GM21619 (cell line): Measurements from ENCODE around the gene TWF1.
A peak's percentile ranks its signal among the peaks of the same experiment; 100 is the strongest.
"Not testable (repeated sequence)": the region's sequence is repeated elsewhere in the genome, so short reads cannot be mapped to it uniquely, and the experiment has no call there.

Experiments
- ATAC-seq: cut with Tn5 transposase; IDR thresholded peaks from one replicate; pipeline ENCODE4 v1.9.1; 2021; ENCODE audit not compliant: unreplicated experiment

The TWF1 gene

DNA sequence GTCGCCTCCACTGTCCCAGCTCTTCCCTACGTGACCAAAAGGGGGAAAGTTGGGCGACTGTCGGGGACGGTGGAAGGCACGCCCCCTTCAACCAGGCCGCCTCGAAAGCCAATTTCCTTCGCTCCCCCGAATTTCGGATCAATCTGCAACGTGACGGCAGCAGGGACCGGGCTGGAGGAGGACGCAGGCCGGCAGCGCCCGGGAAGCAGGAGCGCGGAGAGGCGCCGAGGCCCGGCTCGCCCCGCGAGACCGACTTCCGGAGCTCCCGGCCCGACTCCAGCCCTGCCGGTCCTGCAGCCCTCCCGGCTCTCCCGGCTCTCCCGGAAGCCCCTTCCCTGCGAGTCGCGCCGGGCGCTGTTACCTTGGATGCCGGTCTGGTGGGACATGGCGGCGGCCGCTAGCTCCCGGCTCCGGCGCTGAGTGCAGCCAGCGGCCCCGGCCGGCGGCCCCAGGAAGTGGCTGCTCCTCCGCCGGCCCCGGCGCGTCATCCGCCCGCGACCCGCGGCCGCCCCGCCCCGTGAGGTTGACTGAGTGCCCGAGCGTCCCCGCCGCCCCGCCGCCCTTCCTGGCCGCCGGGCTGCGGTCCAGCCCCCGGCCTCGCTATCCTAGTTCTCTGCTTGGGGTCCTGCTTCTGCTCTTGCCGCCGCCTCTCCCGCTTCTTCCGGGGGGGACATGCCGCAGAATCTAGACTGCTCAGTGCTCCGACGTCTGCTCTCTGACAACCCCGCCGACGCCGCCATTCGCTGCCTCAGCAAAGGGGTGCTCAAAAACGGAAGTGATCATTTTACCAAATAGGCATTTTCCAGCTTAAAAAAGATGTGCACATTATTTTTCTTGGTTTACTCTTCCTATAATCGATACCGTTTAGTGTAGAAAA is at the start of gene TWF1:
TSS of gene TWF1 (minus strand) at position 458 of the 877 bp plus-strand sequence. CDS start at position 386, 72 bp downstream.
- peak; percentile 92 for ATAC-seq

DNA sequence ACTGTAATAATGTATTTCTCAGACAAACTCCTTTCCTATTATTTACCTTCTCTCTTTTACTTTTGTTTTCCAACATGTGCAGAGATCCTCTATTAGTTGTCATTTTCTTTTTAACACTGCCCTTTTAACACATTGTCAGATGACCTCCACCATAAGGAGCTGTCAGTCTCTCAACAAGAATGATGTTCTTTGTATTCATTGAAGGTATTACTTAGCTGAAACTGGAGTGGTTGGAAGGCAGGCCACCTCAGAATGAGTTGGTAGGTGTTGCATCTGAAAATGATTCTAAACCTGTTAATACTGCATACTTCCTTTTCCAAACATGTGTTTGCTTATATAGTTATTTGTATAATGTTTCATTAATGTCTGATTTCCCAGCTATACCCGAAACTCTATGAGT is 46.6 kb upstream of the TWF1 start:
- ATAC-seq, result no peak

DNA sequence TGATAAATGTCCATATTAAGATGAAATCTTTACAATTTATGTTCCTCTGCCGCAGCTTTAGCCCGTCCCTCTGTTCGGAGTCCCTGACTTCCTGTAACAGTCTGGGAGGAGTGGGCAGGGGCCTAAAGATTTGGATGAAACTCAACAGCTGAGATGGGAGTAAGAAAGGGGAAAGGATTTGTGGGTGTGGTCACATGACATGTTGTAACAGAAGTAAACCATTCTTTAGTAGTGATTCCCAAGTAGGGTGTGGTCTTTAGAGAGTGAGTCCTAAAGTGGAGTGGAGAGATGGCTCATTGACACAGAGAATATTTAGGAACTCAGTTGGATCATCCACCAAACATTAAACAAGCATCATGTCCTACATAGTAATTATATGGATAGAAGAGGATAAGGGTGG is 42.7 kb upstream of the TWF1 start:
- no peak for ATAC-seq

DNA sequence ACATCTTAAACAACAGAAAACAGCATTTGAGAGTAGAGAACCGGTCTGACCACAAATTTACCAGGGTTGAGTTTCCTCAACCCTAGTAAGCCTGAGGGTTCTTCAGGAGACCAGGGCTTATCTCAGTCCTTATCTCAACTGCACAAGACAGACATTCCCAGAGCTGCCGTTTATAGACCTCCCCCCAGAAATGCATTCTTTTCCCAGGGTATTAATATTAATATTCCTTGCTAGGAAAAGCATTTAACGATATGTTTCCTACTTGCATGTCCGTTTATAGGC is 42.0 kb upstream of the TWF1 start:
- no peak for ATAC-seq

DNA sequence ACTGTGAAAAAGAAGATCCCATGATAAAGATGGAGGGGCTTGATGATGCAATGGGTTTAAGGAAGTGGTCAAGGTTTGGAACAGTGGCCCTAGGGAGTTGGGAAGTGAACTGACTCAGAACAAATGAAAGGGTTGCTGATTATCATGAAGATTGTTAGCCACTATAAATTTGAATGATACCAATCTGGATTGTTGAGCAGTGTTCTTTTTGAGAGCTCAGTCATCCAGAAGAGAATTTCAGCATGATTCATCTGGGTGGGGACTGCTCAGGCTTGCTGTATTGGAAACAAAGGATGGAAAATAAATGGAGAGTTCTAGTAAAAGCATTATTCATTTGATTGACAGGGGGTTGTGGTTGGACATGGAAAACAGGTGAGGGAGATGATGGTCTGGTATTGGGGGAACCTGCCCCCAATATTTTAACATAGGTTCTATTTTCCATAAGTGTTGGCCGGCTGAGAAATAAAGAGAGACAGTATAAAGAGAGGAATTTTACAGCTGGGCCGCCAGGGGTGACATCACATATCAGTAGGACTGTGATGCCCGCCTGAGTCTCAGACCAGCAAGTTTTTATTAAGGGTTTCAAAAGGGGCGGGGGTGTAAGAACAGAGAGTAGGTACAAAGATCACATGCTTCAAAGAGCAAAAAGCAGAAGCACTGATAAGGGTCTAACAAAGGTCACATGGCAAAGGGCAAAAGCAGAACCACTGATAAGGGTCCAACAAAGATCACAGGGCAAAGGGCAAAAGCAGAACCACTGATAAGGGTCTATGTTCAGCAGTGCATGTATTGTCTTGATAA is 41.5 kb upstream of the TWF1 start:
- ATAC-seq, result not testable (repeated sequence)

DNA sequence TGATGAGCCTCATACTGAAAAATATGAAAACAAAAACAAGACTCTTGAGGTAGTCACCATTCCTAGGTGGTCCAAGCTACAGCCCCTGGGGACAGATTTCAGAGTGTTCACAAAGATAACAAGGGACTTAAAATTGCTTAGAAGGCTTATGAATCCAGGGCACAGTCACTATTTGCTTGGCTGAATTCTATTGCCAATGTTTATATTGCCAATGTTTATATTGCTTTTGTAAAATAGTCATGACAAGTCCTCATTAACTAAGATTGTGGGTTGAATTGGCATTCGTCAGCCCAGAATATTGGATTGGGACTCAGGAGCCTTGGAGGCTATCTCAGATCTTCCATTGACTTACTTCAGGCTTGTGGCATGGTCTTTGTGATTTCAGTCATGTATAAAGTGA is 36.1 kb upstream of the TWF1 start:
- no peak for ATAC-seq

DNA sequence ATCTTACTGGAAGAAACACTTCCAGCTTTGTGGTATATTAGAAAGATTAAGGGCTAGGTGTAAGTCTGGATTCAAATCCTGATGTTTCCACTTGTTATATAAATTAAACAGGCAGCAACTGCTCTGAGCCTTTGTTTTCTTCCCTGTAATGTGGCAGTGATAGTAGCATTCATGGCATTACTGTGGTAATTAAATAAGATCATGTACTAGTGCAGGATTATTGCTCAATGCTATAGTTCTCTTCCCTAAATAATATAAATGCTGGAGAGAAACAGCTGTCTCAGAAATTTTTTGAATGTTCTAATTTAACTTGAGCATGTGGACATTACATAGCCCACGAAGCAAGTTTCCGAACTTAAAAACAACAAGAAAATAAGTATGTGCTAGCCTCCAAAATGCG is 35.1 kb upstream of the TWF1 start:
- no peak for ATAC-seq

DNA sequence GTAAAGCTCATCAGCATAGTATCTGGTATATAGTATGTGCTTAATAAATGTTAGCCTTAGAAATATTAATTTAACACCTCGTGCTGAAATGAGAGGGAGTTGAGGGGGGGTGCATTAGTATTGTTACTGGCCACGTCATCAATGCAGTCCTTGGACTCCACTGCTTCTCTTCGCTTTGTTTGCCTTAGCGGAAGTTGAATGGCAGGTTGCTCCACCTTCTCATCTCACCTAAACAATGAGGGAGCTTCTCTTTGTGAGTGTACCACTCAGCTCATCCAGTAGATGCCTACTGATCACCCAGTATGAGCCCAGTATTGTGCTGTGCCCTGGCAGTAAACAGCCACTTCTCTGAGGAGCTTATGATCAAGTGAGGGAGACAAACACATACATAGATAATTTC is 34.2 kb upstream of the TWF1 start:
- ATAC-seq, result no peak

DNA sequence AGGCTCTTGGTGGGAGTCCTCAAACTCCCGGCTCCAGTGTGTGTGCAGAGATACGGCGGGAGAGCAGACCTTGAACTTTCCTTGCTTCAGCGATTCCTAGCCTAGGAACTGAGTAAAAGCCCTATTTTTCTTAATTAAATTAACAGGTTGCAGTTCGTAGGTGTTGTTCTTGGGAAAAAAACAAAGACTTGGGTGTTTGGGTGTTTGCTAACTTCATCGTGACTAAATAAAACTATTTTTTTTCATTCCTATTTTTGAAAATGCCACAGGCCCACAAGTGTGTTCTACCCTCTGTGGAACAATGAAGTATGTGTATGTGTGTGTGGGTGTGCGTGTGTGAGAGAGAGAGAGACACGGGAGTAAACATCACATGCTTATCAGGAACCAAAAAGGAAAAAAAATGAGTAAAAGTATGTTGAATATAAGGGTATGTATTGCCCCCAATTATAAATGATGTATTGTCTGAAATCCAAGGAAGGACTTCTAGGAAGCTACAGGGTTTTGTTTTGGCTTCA is 30.4 kb upstream of the TWF1 start:
- ATAC-seq, result peak; percentile 22

DNA sequence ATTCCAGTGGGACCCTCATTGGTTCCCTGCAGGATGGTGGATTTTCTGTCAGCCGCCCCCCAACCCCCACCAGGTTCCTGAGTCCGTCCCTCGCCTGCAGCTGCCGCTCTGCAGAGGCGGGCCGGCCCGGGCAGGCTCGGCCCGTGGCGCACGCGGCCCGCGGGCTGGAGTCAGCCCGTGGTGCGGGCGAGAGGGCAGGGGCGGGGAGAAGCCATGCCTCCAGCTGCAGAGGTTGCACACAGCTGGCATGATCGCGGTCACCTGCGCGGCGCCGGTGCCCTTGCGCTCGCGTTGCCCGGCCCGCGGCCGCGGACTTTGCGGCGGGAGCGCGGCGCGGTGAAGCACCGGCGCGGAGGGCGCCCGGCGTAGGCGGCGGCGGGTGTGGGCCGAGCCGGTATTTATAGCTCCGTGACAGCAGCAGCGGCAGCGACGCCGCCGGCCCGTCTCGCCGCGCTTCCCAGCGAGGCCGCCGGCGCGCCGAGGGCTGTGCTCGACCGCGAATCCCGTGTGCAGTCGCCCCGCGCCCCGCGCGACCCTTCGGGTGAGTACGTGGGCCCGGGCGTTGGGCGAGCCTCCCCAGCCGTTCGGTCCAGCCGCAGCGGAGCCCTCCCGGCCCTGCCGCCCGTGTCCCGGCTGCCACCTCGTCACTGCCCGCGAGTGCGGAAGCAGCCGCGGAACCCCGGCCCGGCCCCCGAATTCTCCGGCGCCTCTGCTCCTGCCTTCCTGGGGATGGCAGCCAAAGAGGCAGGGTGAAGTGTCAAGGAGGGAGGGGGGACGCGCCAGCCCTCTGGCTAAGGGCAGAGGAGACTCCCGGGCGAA is 29.7 kb upstream of the TWF1 start, which contains the start of gene TMEM117:
TSS of gene TMEM117 (plus strand) at position 426 of the 819 bp plus-strand sequence.
- peak; percentile 76 for ATAC-seq

DNA sequence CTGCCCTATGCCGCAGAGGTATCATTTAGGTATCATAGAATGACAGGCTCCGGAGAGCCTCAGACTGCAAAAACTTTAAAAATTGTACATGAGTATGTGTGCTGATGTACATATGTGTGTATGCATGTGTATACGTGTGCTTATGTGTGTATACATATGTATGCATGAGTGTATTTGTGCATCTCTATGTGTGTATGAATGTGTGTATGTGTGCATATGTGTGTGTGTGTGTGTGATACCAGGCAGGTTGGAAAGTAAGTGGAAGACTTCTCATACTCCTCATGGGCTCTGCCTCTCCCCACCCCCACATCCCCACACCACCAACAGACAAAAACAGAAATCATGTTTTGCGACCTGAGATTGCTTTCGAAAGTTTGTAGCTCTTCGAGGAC is 29.1 kb upstream of the TWF1 start:
- ATAC-seq, result peak; percentile 0

DNA sequence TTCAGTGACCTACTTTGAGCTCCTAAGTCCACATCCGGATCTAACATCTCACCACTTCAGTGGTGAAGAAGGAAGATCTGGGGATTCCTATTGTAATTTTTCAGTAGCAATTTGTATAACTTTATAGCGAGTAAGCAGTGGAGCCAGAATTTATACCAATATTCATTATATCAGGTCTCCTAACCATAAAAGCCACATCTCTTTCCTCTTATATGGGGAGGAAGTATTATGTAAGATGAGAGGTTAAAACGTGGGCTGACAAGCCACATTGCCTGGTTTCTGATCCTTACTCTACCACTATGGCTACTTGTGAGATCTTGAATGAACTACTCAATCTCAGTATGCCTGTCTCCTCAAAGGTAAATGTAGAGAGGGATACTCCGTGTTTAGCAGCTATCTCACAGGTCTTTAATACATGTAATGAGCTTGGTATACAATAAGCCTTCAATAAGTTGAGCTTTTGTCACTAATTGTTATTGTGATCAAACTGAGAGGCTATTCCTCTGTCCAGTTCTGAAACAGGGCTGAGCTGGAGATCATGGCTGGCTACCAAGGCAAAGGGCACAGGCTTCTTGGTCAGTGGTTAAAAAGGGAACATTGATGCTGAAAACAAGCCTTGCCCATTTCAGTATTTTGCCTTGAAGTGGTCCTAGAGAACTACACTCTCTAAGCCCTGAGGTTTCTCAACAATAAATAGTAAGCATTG is 26.5 kb upstream of the TWF1 start:
- ATAC-seq, result no peak

DNA sequence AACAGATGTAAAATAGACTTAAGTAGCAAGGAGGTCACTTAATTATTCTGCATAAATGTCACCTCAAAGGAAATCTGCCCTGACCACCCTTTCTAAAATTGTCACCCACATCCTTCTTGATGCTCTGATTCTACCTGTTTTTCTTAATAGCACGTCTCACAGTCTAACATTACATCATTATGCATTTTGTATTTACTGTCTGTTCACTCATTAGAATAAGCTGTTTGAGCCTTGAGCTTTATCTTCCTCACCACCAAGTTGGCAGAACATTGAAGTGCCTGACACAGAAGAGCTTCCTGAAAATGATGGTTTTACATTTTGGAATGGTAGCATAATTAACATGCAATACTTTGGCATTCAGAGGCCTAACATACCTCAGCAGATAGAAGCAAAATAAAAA is 21.0 kb upstream of the TWF1 start:
- no peak for ATAC-seq

DNA sequence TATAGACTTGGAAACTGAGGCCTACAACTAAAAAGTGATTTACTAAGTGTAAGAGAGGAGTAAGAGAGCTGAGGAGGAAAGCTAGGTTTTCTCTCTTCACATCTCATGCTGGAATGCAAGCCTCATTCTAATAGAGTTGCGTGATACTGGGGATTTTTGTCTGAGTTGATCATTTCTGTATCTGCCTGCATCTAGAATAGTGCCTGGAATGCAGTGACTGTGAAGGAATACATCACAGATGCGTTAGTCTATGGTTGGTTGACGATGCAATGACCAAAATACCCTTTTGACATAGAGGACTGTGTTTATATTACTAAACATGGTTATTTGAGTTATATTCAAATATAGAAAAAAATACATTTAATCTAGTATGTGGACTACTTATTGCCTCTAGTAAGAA is 20.6 kb upstream of the TWF1 start:
- no peak for ATAC-seq

DNA sequence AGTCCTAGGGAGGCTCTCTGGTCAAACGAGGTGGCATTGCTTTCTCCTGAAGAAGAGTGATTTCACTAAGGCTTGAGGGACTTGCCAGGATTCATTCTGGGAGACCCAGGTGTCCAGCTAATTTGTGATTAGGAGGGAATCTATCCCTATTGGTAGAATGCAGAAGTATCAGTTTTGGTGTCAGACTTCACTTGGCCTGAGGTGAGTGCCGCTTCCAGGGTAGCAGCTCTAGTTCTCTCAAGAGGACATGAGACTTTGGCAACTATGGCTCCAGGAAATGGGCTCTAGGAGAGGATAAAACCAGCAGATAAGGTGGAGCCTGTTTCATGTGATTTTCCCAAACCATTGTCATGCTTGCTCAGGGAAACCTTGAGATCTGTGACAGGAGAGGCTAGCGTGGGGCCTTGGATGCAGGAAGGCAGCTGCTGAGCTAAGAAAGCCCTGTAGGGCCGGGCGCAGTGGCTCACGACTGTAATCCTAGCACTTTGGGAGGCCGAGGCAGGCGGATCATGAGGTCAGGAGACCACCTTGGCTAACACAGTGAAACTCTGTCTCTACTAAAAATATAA is 18.2 kb upstream of the TWF1 start:
- ATAC-seq, result no peak

DNA sequence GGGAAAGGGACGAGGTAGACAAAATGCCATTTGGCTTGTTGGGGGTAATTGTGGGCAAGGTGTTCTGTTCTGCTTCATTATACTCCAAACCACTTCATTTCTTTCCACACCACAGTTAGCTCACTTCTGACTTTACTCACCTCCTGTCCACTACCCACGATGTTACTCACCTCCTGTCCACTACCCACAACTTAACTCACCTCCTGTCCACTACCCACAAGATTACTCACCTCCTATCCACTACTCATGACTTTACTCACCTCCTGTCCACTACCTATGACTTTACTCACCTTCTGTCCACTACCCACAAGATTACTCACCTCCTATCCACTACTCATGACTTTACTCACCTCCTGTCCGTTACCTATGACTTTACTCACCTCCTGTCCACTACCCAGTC is 10.1 kb upstream of the TWF1 start:
- no peak for ATAC-seq

DNA sequence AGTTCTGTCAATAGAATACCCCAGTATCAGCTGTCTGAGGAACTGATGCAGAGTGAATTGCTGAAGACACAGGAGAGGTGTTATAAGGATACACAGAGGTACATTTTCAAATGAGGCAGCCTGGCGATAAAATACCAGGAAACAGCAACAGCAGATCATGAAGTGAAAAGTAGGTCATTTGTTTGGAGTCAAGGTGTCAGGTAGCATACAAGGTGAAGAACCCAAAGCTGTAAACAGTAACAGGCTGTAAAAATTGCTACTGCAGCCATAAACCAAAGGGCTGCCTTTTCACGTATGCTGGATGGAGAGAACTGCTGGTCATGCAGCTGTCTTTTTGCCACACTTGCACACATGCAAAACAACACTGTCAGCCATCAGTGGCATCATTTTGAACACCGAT is 9.3 kb upstream of the TWF1 start:
- no peak for ATAC-seq

DNA sequence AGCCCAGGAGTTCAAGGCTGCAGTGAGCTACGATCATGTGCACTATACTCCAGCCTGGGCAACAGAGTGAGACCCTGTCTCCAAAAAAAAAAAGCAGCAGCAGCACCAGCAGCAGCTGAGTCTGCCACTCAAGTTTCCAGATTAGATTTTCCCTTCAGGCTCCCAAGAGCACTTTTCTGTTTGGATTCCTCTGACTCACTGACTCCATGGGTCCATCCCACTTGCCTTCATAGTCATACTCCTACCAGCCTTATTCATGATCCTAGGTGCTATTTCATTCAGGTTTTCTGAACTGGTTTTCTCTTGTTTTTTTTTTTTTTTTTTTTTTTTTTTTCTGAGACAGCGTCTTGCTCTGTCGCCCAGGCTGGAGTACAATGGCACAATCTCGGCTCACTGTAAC is 6.8 kb upstream of the TWF1 start:
- no peak for ATAC-seq

DNA sequence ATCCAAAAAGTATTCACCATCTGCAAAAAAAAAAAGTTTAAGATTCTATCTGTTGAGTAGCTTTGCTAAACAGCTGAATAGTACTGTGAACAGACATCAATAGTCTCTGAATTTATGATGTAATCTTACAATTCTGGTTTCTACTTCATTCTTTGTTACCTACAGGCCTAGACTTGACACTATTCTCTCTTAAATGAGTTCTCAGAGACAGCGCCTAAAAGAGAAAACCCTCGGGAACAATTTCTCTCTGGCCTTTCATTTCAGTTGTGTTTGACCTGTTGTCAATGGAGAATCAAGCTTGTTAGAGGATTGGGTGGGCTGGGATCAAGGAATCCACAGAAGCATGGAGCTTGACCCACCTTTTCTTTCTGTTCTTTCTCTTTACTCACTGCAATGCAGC is 5.9 kb upstream of the TWF1 start:
- no peak for ATAC-seq

DNA sequence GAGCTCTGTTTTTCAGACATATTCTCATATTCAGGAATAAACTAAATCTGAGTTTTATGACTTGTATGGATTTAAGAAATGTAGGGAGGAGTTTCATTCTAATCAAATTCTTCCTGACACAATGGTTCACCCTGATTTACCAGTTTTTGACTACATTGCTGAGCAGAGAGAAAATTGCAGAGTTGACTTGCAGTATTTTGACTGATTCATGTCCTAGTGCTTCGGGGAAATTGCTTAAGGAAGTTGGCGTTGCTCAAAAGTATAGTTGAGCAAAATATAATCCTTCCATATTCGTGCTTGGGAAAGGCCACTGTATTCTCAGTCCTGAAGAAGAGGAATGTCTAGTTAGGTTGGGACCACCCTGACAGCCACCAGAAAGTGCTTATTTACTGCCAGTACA is 1.3 kb upstream of the TWF1 start:
- no peak for ATAC-seq

DNA sequence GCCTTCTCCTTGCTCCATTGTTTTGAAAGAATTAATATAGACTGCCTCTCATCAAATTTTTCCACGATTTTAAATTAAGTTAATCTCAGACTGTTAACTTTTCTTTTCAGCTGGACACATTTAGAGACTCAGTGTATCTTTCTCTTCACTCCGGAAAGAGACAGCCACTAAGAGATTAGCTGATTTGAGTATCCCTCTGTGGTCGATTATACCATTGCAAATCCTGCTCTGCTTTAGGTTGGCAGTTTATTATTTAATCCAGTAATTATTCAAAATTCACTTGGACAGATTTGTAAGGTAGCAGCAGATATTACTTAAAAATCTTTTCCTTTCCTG is 588 bp upstream of the TWF1 start:
- no peak for ATAC-seq
